HG03064 (cell line): Measurements from ENCODE around the gene CNOT2.

Source experiments
- ATAC-seq: cut with Tn5 transposase; IDR thresholded peaks from one replicate; pipeline ENCODE4 v1.9.1; 2021; ENCODE audit warnings: low read depth; ENCODE audit not compliant: unreplicated experiment

Gene CNOT2

GRCh38 chr12:70402597-70402996 lies 159.4 kb downstream of the CNOT2 start:
- no peak for ATAC-seq

GRCh38 chr12:70403826-70404225 lies 160.6 kb downstream of the CNOT2 start:
- no peak for ATAC-seq
